Stimulated activated CD4-positive, alpha-beta T cell treated with anti-CD3 and anti-CD28 coated beads, Interleukin-1b, Interleukin-23, amount 100 ng/mL, for 48 hours (primary cell): ENCODE measurements around the gene UBXN2A.
A peak's percentile ranks its signal among the peaks of the same experiment; 100 is the strongest.
"Not testable (repeated sequence)": the region's sequence is repeated elsewhere in the genome, so short reads cannot be mapped to it uniquely, and the experiment has no call there.

Experiments used
- DNase-seq: peaks from one replicate; pipeline ENCODE4 v3.0.0-alpha.2; 2020

UBXN2A gene

GRCh38 chr2:24015562-24016375 is 75.5 kb downstream of the UBXN2A start:
- DNase-seq, result no peak

- DNase-seq, result no peak
Measured at GRCh38 chr2:24016376-24016761, 76.1 kb downstream of the UBXN2A start.

- no peak for DNase-seq
Measured at GRCh38 chr2:24016853-24017703, 76.8 kb downstream of the UBXN2A start.

GRCh38 chr2:24017711-24018110 is 77.4 kb downstream of the UBXN2A start:
- DNase-seq, result no peak

- no peak for DNase-seq
Measured at GRCh38 chr2:24018241-24018640, 78.0 kb downstream of the UBXN2A start.

- no peak for DNase-seq
Measured at GRCh38 chr2:24019729-24020128, 79.5 kb downstream of the UBXN2A start.

- no peak for DNase-seq
Measured at GRCh38 chr2:24020244-24020643, 80.0 kb downstream of the UBXN2A start.

- DNase-seq, result peak; percentile 27
Measured at GRCh38 chr2:24021122-24021998, 81.1 kb downstream of the UBXN2A start.

GRCh38 chr2:24022324-24022974 is 82.2 kb downstream of the UBXN2A start:
- no peak for DNase-seq

- no peak for DNase-seq
Measured at GRCh38 chr2:24022975-24023575, 82.8 kb downstream of the UBXN2A start.

- no peak for DNase-seq
Measured at GRCh38 chr2:24024018-24024417, 83.8 kb downstream of the UBXN2A start.

- no peak for DNase-seq
Measured at GRCh38 chr2:24024996-24025663, 84.9 kb downstream of the UBXN2A start.

GRCh38 chr2:24026233-24026632 is 86.0 kb downstream of the UBXN2A start:
- no peak for DNase-seq

- DNase-seq, result no peak
Measured at GRCh38 chr2:24038786-24039499, 98.7 kb downstream of the UBXN2A start.

GRCh38 chr2:24040511-24040910 is 100.2 kb downstream of the UBXN2A start:
- no peak for DNase-seq

- DNase-seq, result not testable (repeated sequence)
Measured at GRCh38 chr2:24043133-24043532, 102.9 kb downstream of the UBXN2A start.

GRCh38 chr2:24045511-24046508 is 105.5 kb downstream of the UBXN2A start:
- DNase-seq, result no peak

GRCh38 chr2:24046599-24046929 is 106.3 kb downstream of the UBXN2A start:
- DNase-seq, result no peak

- DNase-seq, result peak; percentile 96
Measured at GRCh38 chr2:24046930-24047702, 106.9 kb downstream of the UBXN2A start, which contains the start of gene WDCP. WDCP (minus strand) TSS chr2:24047391; CDS start chr2:24039494, 7,897 bp downstream.
